Fibroblast of the conjunctiva (primary cell): ENCODE data around the gene ASB4.

Experiments
- DNase-seq: peaks from one replicate; pipeline ENCODE4 v3.0.0-alpha.2; 2010; ENCODE audit warnings: low read depth

Gene ASB4

GRCh38 chr7:95553939-95554338 is 68.2 kb downstream of the ASB4 start:
- no peak for DNase-seq

GRCh38 chr7:95556777-95557176 is 71.0 kb downstream of the ASB4 start:
- DNase-seq: no peak

GRCh38 chr7:95558864-95559263 is 73.1 kb downstream of the ASB4 start:
- no peak for DNase-seq

- DNase-seq: no peak
These were observed 74.9 kb downstream of the ASB4 start for GRCh38 chr7:95560674-95561073.

GRCh38 chr7:95569720-95570119 is 84.0 kb downstream of the ASB4 start:
- DNase-seq: no peak

- no peak for DNase-seq
These were observed 91.4 kb downstream of the ASB4 start for GRCh38 chr7:95577137-95577536.

GRCh38 chr7:95578299-95578855 is 92.6 kb downstream of the ASB4 start:
- no peak for DNase-seq

GRCh38 chr7:95579318-95579717 is 93.6 kb downstream of the ASB4 start:
- DNase-seq: no peak

- no peak for DNase-seq
These were observed 95.7 kb downstream of the ASB4 start for GRCh38 chr7:95581467-95581866.

GRCh38 chr7:95582578-95583293 is 97.0 kb downstream of the ASB4 start:
- DNase-seq: no peak

GRCh38 chr7:95583834-95584621 is 98.3 kb downstream of the ASB4 start:
- no peak for DNase-seq

- no peak for DNase-seq
These were observed 99.2 kb downstream of the ASB4 start for GRCh38 chr7:95584769-95585425.

- DNase-seq: no peak
These were observed 99.7 kb downstream of the ASB4 start for GRCh38 chr7:95585426-95585789.

GRCh38 chr7:95586951-95587301 is 101.2 kb downstream of the ASB4 start:
- DNase-seq: no peak

- DNase-seq: no peak
These were observed 103.3 kb downstream of the ASB4 start for GRCh38 chr7:95589031-95589430.

- DNase-seq: no peak
These were observed 104.0 kb downstream of the ASB4 start for GRCh38 chr7:95589766-95590165.
